ENCODE data around the gene MEGF6. TPM values are rescaled to one million over a fixed set of nuclear protein-coding genes. Genes with fewer than 3 reads are reported as not detected.
"Not testable (repeated sequence)": the region's sequence is repeated elsewhere in the genome, so short reads cannot be mapped to it uniquely, and the experiment has no call there.

Gene MEGF6
- total and polyA plus RNA-seq, 9 donors, result 7.7 to 26.7 (median 15.3) TPM

GRCh38 chr1:3573500-3573899, 37.8 kb downstream of the MEGF6 start:
- no peak overlapping the region for H3K27ac ChIP-seq (ENCODE audit: low read length)
- H3K4me3 ChIP-seq (ENCODE audit: low read length), result no peak overlapping the region
- no peaks in the 10 kb centered on the region for H3K9me3 ChIP-seq (replicated peaks; ENCODE audit: control insufficient read depth, low read depth, low read length)
- WGBS (ENCODE audit: insufficient coverage), result 52% methylated on average over 3 of the region's 9 CpGs
- no peak for DNase-seq
- H3K27me3 ChIP-seq (ENCODE audit: control insufficient read depth, insufficient read depth, low read length), result no peaks in the 10 kb centered on the region
- H3K36me3 ChIP-seq (ENCODE audit: control insufficient read depth, insufficient read depth, low read length), result no peaks in the 10 kb centered on the region
- H3K4me1 ChIP-seq (ENCODE audit: control insufficient read depth, insufficient read depth, low read length), result peaks cover 56% of the 10 kb centered on the region

- H3K27me3 ChIP-seq (ENCODE audit: control insufficient read depth, insufficient read depth, low read length); H3K9me3 ChIP-seq (replicated peaks; ENCODE audit: control insufficient read depth, low read depth, low read length); DNase-seq; H3K36me3 ChIP-seq (ENCODE audit: control insufficient read depth, insufficient read depth, low read length); H3K4me3 ChIP-seq (ENCODE audit: low read length); H3K27ac ChIP-seq (ENCODE audit: low read length): not testable (repeated sequence)
- WGBS (ENCODE audit: insufficient coverage), result 60% methylated on average over 1 of the region's 1 CpG
- peaks cover 56% of the 10 kb centered on the region for H3K4me1 ChIP-seq (ENCODE audit: control insufficient read depth, insufficient read depth, low read length)
These were observed 38.7 kb downstream of the MEGF6 start for GRCh38 chr1:3572638-3573037.

GRCh38 chr1:3571263-3571662, 40.0 kb downstream of the MEGF6 start:
- no peak overlapping the region for H3K27ac ChIP-seq (ENCODE audit: low read length)
- H3K36me3 ChIP-seq (ENCODE audit: control insufficient read depth, insufficient read depth, low read length), result no peaks in the 10 kb centered on the region
- WGBS (ENCODE audit: insufficient coverage), result 77% methylated on average over 5 of the region's 6 CpGs
- no peaks in the 10 kb centered on the region for H3K9me3 ChIP-seq (replicated peaks; ENCODE audit: control insufficient read depth, low read depth, low read length)
- no peak for DNase-seq
- no peak overlapping the region for H3K4me3 ChIP-seq (ENCODE audit: low read length)
- H3K27me3 ChIP-seq (ENCODE audit: control insufficient read depth, insufficient read depth, low read length), result no peaks in the 10 kb centered on the region
- H3K4me1 ChIP-seq (ENCODE audit: control insufficient read depth, insufficient read depth, low read length), result peaks cover 54% of the 10 kb centered on the region

GRCh38 chr1:3570066-3570986, 41.0 kb downstream of the MEGF6 start:
- no peak overlapping the region for H3K27ac ChIP-seq (ENCODE audit: low read length)
- H3K4me3 ChIP-seq (ENCODE audit: low read length), result no peak overlapping the region
- H3K4me1 ChIP-seq (ENCODE audit: control insufficient read depth, insufficient read depth, low read length), result peaks cover 62% of the 10 kb centered on the region
- no peaks in the 10 kb centered on the region for H3K9me3 ChIP-seq (replicated peaks; ENCODE audit: control insufficient read depth, low read depth, low read length)
- no peak for DNase-seq
- WGBS (ENCODE audit: insufficient coverage), result 79% methylated on average over 17 of the region's 21 CpGs
- H3K27me3 ChIP-seq (ENCODE audit: control insufficient read depth, insufficient read depth, low read length), result no peaks in the 10 kb centered on the region
- no peaks in the 10 kb centered on the region for H3K36me3 ChIP-seq (ENCODE audit: control insufficient read depth, insufficient read depth, low read length)

GRCh38 chr1:3569436-3569835, 41.9 kb downstream of the MEGF6 start:
- Histone ChIP-seq H3K9me3 (replicated peaks; ENCODE audit: control insufficient read depth, low read depth, low read length) (no peaks in the 10 kb centered on the region), H3K27me3 (ENCODE audit: control insufficient read depth, insufficient read depth, low read length) (peaks cover under 1% of the 10 kb centered on the region), H3K4me3 (ENCODE audit: low read length) (no peak overlapping the region), H3K4me1 (ENCODE audit: control insufficient read depth, insufficient read depth, low read length) (peaks cover 66% of the 10 kb centered on the region), H3K27ac (ENCODE audit: low read length) (no peak overlapping the region), H3K36me3 (ENCODE audit: control insufficient read depth, insufficient read depth, low read length) (no peaks in the 10 kb centered on the region)
- DNase-seq, result no peak
- 94% methylated on average over 8 of the region's 8 CpGs for WGBS (ENCODE audit: insufficient coverage)

GRCh38 chr1:3568815-3569435, 42.4 kb downstream of the MEGF6 start:
- no peak for DNase-seq
- H3K4me3 ChIP-seq (ENCODE audit: low read length), result no peak overlapping the region
- H3K36me3 ChIP-seq (ENCODE audit: control insufficient read depth, insufficient read depth, low read length), result no peaks in the 10 kb centered on the region
- no peak overlapping the region for H3K27ac ChIP-seq (ENCODE audit: low read length)
- no peaks in the 10 kb centered on the region for H3K9me3 ChIP-seq (replicated peaks; ENCODE audit: control insufficient read depth, low read depth, low read length)
- peaks cover 4% of the 10 kb centered on the region for H3K27me3 ChIP-seq (ENCODE audit: control insufficient read depth, insufficient read depth, low read length)
- peaks cover 66% of the 10 kb centered on the region for H3K4me1 ChIP-seq (ENCODE audit: control insufficient read depth, insufficient read depth, low read length)
- WGBS (ENCODE audit: insufficient coverage), result 81% methylated on average over 11 of the region's 13 CpGs

GRCh38 chr1:3566951-3567804, 44.1 kb downstream of the MEGF6 start:
- DNase-seq, result no peak
- H3K27me3 ChIP-seq (ENCODE audit: control insufficient read depth, insufficient read depth, low read length), result peaks cover 8% of the 10 kb centered on the region
- 84% methylated on average over 29 of the region's 32 CpGs for WGBS (ENCODE audit: insufficient coverage)

GRCh38 chr1:3566003-3566885, 45.1 kb downstream of the MEGF6 start:
- Histone ChIP-seq H3K36me3 (ENCODE audit: control insufficient read depth, insufficient read depth, low read length) (no peaks in the 10 kb centered on the region), H3K9me3 (replicated peaks; ENCODE audit: control insufficient read depth, low read depth, low read length) (no peaks in the 10 kb centered on the region), H3K4me1 (ENCODE audit: control insufficient read depth, insufficient read depth, low read length) (peaks cover 59% of the 10 kb centered on the region), H3K4me3 (ENCODE audit: low read length) (no peak overlapping the region), H3K27me3 (ENCODE audit: control insufficient read depth, insufficient read depth, low read length) (peaks cover 8% of the 10 kb centered on the region), H3K27ac (ENCODE audit: low read length) (no peak overlapping the region)
- DNase-seq, result no peak
- 68% methylated on average over 27 of the region's 27 CpGs for WGBS (ENCODE audit: insufficient coverage)

More at GRCh38 chr1:3566951-3567804, 44.1 kb downstream of the MEGF6 start:
- no peaks in the 10 kb centered on the region for H3K36me3 ChIP-seq (ENCODE audit: control insufficient read depth, insufficient read depth, low read length)
- H3K4me1 ChIP-seq (ENCODE audit: control insufficient read depth, insufficient read depth, low read length), result peaks cover 56% of the 10 kb centered on the region
- H3K4me3 ChIP-seq (ENCODE audit: low read length), result no peak overlapping the region
- no peaks in the 10 kb centered on the region for H3K9me3 ChIP-seq (replicated peaks; ENCODE audit: control insufficient read depth, low read depth, low read length)
- H3K27ac ChIP-seq (ENCODE audit: low read length), result no peak overlapping the region
